Vagina (tissue), 2 donors: ENCODE results near the gene MAFG.

ENCODE experiments used
- POLR2A ChIP-seq, 2 donors: fragments of 450-650 bp; IDR thresholded peaks; one replicate each; pipeline ENCODE4 v1.6.1; 2017; ENCODE audit warnings: antibody characterized with exemption in 2 of 2, mild to moderate bottlenecking in 2 of 2, moderate library complexity in 2 of 2
- POLR2AphosphoS5 ChIP-seq, 2 donors: sonication (generic); formaldehyde crosslinking; IDR thresholded peaks; one replicate each; pipeline ENCODE4 v1.9.0; 2017; ENCODE audit warnings: antibody characterized with exemption in 2 of 2, mild to moderate bottlenecking in 2 of 2, low read depth in 1 of 2; ENCODE audit not compliant: insufficient read depth in 1 of 2
- TF ChIP-seq, protein P1 (sequence below), 3 experiments: fragments of 450-650 bp in 2 of 3; fragments of 200-600 bp in 1 of 3; sonication (generic) in 1 of 3; IDR thresholded peaks; one replicate each; pipeline ENCODE4 v1.5.1; 2017 to 2019; ENCODE audit warnings: antibody characterized with exemption in 3 of 3, mild to moderate bottlenecking in 2 of 3, moderate library complexity in 2 of 3

DNA sequence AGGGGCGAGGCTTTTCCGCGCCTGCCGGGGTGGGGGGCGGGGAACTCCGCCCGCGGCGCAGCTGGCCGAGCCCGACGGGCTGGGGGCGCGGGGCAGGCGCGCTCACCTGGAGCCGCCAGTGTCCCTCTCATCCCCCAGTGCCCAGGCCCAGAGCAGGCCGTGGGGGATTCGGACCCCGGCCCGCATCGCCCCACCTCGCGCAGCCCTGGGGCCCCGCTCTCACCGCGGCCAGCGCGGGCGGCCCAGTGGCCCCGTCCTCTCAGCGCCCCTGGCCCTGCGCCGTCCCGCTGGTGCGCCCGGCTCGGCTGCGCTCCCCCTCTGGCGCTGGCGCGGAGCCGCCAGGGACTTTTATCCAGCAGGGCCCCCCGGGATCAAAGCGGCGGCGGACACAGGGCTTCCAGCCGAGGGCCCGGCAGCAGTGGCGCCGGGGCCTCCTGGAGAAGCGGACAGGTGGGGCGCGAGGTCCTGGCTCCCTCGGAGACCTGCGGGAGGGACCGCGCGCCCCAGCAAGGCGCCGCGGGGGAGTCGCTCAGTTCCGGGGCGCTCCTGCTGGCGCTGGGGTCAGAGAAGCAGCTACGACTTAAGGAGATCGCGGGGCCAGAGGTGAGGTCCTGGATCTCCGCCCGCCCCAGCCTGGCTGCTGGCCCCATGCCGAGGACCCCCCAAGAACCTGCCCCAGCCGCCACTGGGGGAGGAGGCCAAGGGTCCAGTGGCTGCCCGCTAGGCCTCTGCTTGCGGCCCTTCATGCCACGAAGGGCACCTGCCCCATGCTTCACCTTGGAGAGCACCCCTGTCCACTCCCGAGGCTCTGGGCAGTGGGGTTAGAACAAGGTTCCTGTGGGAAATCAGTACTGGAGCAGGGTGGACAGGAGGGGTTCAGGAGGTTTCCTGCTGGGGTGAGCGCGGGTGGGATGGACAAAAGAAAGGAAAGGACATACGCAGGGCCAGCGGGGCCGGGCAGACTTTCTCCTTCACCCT is 34.3 kb upstream of the MAFG start:
- TF ChIP-seq POLR2AphosphoS5 (IDR thresholded peaks at IDR 0.05; ENCODE audit: insufficient read depth in 1 of 2, low read depth in 1 of 2) (no peak), POLR2A (IDR thresholded peaks at IDR 0.05) (no peak)
- TF ChIP-seq, protein P1, sequence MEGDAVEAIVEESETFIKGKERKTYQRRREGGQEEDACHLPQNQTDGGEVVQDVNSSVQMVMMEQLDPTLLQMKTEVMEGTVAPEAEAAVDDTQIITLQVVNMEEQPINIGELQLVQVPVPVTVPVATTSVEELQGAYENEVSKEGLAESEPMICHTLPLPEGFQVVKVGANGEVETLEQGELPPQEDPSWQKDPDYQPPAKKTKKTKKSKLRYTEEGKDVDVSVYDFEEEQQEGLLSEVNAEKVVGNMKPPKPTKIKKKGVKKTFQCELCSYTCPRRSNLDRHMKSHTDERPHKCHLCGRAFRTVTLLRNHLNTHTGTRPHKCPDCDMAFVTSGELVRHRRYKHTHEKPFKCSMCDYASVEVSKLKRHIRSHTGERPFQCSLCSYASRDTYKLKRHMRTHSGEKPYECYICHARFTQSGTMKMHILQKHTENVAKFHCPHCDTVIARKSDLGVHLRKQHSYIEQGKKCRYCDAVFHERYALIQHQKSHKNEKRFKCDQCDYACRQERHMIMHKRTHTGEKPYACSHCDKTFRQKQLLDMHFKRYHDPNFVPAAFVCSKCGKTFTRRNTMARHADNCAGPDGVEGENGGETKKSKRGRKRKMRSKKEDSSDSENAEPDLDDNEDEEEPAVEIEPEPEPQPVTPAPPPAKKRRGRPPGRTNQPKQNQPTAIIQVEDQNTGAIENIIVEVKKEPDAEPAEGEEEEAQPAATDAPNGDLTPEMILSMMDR (IDR thresholded peaks at IDR 0.05) = no peak
